ENCODE measurements around the gene RNLS.

DNA sequence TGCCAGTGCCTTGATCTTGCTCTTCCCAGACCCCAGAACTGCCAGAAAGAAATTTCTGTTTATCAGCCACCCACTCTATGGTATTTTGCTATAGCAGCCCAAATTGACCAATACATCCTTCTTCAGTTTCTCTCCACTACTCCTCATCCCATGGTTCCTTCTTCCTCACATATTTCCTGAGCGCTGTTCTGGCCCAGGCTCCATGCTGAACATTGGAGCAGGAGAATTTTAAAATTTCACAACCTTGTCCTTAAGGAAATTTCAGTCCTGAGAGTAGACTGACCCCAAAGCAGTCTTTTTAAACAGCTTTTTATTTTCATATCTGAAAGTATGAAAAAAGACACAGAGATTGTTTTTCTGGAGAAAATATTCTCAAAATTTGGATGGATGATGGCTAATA lies 297.1 kb downstream of the RNLS start:
- no peak for TF ChIP-seq SMC3 (IDR thresholded peaks at IDR 0.05)
- TF ChIP-seq ZC3H11A (IDR thresholded peaks at IDR 0.05), result no peak
- no peak for TF ChIP-seq MAFK (IDR thresholded peaks at IDR 0.05; ENCODE audit: partially characterized antibody)
- TF ChIP-seq, protein P1, sequence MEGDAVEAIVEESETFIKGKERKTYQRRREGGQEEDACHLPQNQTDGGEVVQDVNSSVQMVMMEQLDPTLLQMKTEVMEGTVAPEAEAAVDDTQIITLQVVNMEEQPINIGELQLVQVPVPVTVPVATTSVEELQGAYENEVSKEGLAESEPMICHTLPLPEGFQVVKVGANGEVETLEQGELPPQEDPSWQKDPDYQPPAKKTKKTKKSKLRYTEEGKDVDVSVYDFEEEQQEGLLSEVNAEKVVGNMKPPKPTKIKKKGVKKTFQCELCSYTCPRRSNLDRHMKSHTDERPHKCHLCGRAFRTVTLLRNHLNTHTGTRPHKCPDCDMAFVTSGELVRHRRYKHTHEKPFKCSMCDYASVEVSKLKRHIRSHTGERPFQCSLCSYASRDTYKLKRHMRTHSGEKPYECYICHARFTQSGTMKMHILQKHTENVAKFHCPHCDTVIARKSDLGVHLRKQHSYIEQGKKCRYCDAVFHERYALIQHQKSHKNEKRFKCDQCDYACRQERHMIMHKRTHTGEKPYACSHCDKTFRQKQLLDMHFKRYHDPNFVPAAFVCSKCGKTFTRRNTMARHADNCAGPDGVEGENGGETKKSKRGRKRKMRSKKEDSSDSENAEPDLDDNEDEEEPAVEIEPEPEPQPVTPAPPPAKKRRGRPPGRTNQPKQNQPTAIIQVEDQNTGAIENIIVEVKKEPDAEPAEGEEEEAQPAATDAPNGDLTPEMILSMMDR (IDR thresholded peaks at IDR 0.05), result no peak
- TF ChIP-seq POLR2A (IDR thresholded peaks at IDR 0.05; ENCODE audit: low read length), result no peak
- no peak for TF ChIP-seq EP300 (IDR thresholded peaks at IDR 0.05)
- TF ChIP-seq CHD4 (IDR thresholded peaks at IDR 0.05; ENCODE audit: borderline replicate concordance), result no peak
- TF ChIP-seq PHF8 (IDR thresholded peaks at IDR 0.05; ENCODE audit: borderline replicate concordance, low read depth), result no peak
- TF ChIP-seq CBX2 (IDR thresholded peaks at IDR 0.05; ENCODE audit: borderline replicate concordance, low read depth), result no peak
- TF ChIP-seq, protein P2, sequence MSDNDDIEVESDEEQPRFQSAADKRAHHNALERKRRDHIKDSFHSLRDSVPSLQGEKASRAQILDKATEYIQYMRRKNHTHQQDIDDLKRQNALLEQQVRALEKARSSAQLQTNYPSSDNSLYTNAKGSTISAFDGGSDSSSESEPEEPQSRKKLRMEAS (IDR thresholded peaks at IDR 0.05), result no peak
- TF ChIP-seq HDAC2 (IDR thresholded peaks at IDR 0.05), result no peak
